A673 (cell line): ENCODE results near the gene C16orf82.

Experiments
- EZH2 ChIP-seq: fragments of 200-600 bp; sonication (generic); IDR thresholded peaks from 2 replicates; pipeline ENCODE4 v1.6.1; 2017; ENCODE audit warnings: borderline replicate concordance, low read depth, mild to moderate bottlenecking, mixed read lengths, antibody characterized with exemption, low read length; ENCODE audit not compliant: poor library complexity, severe bottlenecking
- TF ChIP-seq, protein P1 (sequence below): fragments of 300-800, 200-600 bp; sonication (generic); conservative IDR thresholded peaks from 2 replicates; pipeline ENCODE4 v1.5.1; 2017; ENCODE audit warnings: low read depth, mild to moderate bottlenecking, antibody characterized with exemption, low read length, moderate library complexity, mixed read lengths

DNA sequence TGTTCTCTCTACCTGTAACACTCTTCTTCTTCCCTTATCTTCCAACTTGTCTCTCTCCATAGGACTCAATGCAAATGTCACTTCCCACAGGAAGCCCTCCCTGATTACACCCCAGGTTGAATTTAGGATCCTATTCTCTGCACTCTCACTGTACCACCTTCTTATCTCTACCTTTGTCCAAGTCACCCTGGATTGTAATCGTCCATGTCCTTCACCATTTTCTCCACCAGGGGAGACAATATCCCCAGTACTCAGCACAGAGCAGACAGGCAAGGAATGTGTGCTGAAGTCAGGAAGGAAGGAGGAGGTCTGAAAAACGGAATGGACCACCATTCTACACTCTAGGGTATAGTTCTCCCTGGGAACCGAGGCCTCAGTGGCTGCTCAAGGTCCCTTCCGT lies 14.2 kb downstream of the C16orf82 start:
- TF ChIP-seq, protein P1, sequence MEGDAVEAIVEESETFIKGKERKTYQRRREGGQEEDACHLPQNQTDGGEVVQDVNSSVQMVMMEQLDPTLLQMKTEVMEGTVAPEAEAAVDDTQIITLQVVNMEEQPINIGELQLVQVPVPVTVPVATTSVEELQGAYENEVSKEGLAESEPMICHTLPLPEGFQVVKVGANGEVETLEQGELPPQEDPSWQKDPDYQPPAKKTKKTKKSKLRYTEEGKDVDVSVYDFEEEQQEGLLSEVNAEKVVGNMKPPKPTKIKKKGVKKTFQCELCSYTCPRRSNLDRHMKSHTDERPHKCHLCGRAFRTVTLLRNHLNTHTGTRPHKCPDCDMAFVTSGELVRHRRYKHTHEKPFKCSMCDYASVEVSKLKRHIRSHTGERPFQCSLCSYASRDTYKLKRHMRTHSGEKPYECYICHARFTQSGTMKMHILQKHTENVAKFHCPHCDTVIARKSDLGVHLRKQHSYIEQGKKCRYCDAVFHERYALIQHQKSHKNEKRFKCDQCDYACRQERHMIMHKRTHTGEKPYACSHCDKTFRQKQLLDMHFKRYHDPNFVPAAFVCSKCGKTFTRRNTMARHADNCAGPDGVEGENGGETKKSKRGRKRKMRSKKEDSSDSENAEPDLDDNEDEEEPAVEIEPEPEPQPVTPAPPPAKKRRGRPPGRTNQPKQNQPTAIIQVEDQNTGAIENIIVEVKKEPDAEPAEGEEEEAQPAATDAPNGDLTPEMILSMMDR, result peak; percentile 54
- TF ChIP-seq EZH2, result no peak
